ENCODE measurements around the gene NEDD9. TPM values are rescaled to one million over a fixed set of nuclear protein-coding genes. Genes with fewer than 3 reads are reported as not detected.

NEDD9 gene
- polyA plus RNA-seq, 1 donor (not counting 4 experiments of a cell fraction or from before 2014, with no cell fraction given): 3.3 TPM

- no peak overlapping the region for H3K9ac ChIP-seq (ENCODE audit: control insufficient read depth, extremely low read depth, insufficient read depth, low read length)
- H3K4me1 ChIP-seq (ENCODE audit: control insufficient read depth, extremely low read depth, insufficient read depth, low read length): peaks cover 6% of the 10 kb centered on the region
- H4K20me1 ChIP-seq (ENCODE audit: control insufficient read depth, extremely low read depth, insufficient read depth, low read length): no peaks in the 10 kb centered on the region
- H3K4me2 ChIP-seq (ENCODE audit: control insufficient read depth, extremely low read depth, insufficient read depth, low read depth, low read length): no peak overlapping the region
- DNase-seq (ENCODE audit: low read depth, low spot score): no peak
- H3K9me1 ChIP-seq (ENCODE audit: control insufficient read depth, extremely low read depth, insufficient read depth, low read length): no peaks in the 10 kb centered on the region
- H3K9me3 ChIP-seq (ENCODE audit: control insufficient read depth, low read depth, low read length): no peaks in the 10 kb centered on the region
- no peaks in the 10 kb centered on the region for H3K27me3 ChIP-seq (ENCODE audit: control insufficient read depth, extremely low read depth, insufficient read depth, low read length)
- no peak overlapping the region for H2AFZ ChIP-seq (ENCODE audit: control insufficient read depth, low read length)
- H3K36me3 ChIP-seq (ENCODE audit: control insufficient read depth in 2 of 2, extremely low read depth in 1 of 2, insufficient read depth in 2 of 2, low read length in 2 of 2): no peaks in the 10 kb centered on the region
- H3K4me3 ChIP-seq (ENCODE audit: control insufficient read depth in 2 of 3, extremely low read depth in 1 of 3, insufficient read depth in 2 of 3, low read depth in 1 of 3, low read length in 3 of 3): no peak overlapping the region
- no peak overlapping the region for H3K27ac ChIP-seq (ENCODE audit: control insufficient read depth, insufficient read depth, low read length)
- TF ChIP-seq EZH2 (IDR thresholded peaks at IDR 0.05; ENCODE audit: low read length) (no peak), CTCF (optimal IDR thresholded peaks at IDR 0.05 in 1 of 3, IDR thresholded peaks at IDR 0.05 in 1 of 3, conservative IDR thresholded peaks at IDR 0.05 in 1 of 3; ENCODE audit: extremely low read depth in 1 of 3, insufficient read depth in 2 of 3, low read length in 3 of 3) (no peak)
- FAIRE-seq: no peak
- no peaks in the 10 kb centered on the region for H3K79me2 ChIP-seq (ENCODE audit: control insufficient read depth, insufficient read depth, low read length)
- dilution Hi-C loops (cut with MboI; ENCODE audit: extremely low pct_ligation_motif_present, low sequenced_read_pairs): no loop called here
Observed at GRCh38 chr6:11266926-11267325, 34.5 kb upstream of the NEDD9 start.

- H3K9me1 ChIP-seq (ENCODE audit: control insufficient read depth, extremely low read depth, insufficient read depth, low read length): no peaks in the 10 kb centered on the region
- no peak for TF ChIP-seq CTCF (optimal IDR thresholded peaks at IDR 0.05 in 1 of 3, IDR thresholded peaks at IDR 0.05 in 1 of 3, conservative IDR thresholded peaks at IDR 0.05 in 1 of 3; ENCODE audit: extremely low read depth in 1 of 3, insufficient read depth in 2 of 3, low read length in 3 of 3)
- no peak for TF ChIP-seq EZH2 (IDR thresholded peaks at IDR 0.05; ENCODE audit: low read length)
Observed at GRCh38 chr6:11265932-11266331, 33.5 kb upstream of the NEDD9 start.

More at GRCh38 chr6:11265932-11266331, 33.5 kb upstream of the NEDD9 start:
- Histone ChIP-seq H3K4me3 (ENCODE audit: control insufficient read depth in 2 of 3, extremely low read depth in 1 of 3, insufficient read depth in 2 of 3, low read depth in 1 of 3, low read length in 3 of 3) (no peak overlapping the region), H3K9ac (ENCODE audit: control insufficient read depth, extremely low read depth, insufficient read depth, low read length) (no peak overlapping the region), H3K4me1 (ENCODE audit: control insufficient read depth, extremely low read depth, insufficient read depth, low read length) (peaks cover 6% of the 10 kb centered on the region), H2AFZ (ENCODE audit: control insufficient read depth, low read length) (no peak overlapping the region), H3K9me3 (ENCODE audit: control insufficient read depth, low read depth, low read length) (no peaks in the 10 kb centered on the region), H3K4me2 (ENCODE audit: control insufficient read depth, extremely low read depth, insufficient read depth, low read depth, low read length) (no peak overlapping the region), H3K27me3 (ENCODE audit: control insufficient read depth, extremely low read depth, insufficient read depth, low read length) (no peaks in the 10 kb centered on the region), H3K79me2 (ENCODE audit: control insufficient read depth, insufficient read depth, low read length) (no peaks in the 10 kb centered on the region), H3K36me3 (ENCODE audit: control insufficient read depth in 2 of 2, extremely low read depth in 1 of 2, insufficient read depth in 2 of 2, low read length in 2 of 2) (no peaks in the 10 kb centered on the region), H4K20me1 (ENCODE audit: control insufficient read depth, extremely low read depth, insufficient read depth, low read length) (no peaks in the 10 kb centered on the region), H3K27ac (ENCODE audit: control insufficient read depth, insufficient read depth, low read length) (no peak overlapping the region)
- FAIRE-seq (no peak), DNase-seq (ENCODE audit: low read depth, low spot score) (no peak)
- dilution Hi-C loops (cut with MboI; ENCODE audit: extremely low pct_ligation_motif_present, low sequenced_read_pairs): no loop called here
